Lung (tissue), 12 donors: Measurements from ENCODE around the gene ORC4. TPM values are rescaled to one million over a fixed set of nuclear protein-coding genes. Genes with fewer than 3 reads are reported as not detected.
A peak's percentile ranks its signal among the peaks of the same experiment; 100 is the strongest.

Experiments used
- ATAC-seq: fragments of 200-7000 bp; cut with Tn5 transposase; one replicate; pipeline ENCODE4 v1.9.1; 2020; ENCODE audit warnings: moderate number of reproducible peaks; ENCODE audit not compliant: insufficient read depth, low FRiP score
- DNase-seq, 3 donors: peaks; one replicate each; pipeline ENCODE4 v3.0.0-alpha.2; 2013 to 2017
- H3K27ac ChIP-seq, 2 donors: one replicate each; pipeline ENCODE4 v1.5.1; 2013; ENCODE audit warnings: mild to moderate bottlenecking in 2 of 2, moderate library complexity in 2 of 2, control low read depth in 1 of 2, inconsistent platforms in 1 of 2, low read depth in 1 of 2, low read length in 1 of 2
- H3K27me3 ChIP-seq, 3 donors: one replicate each; pipeline ENCODE4 v1.5.1; 2013; ENCODE audit warnings: low read length in 2 of 3; ENCODE audit not compliant: control insufficient read depth in 3 of 3, insufficient read depth in 3 of 3
- H3K36me3 ChIP-seq, 4 donors: one replicate each; pipeline ENCODE4 v1.5.1; 2013; ENCODE audit warnings: low read length in 4 of 4, mild to moderate bottlenecking in 1 of 4, moderate library complexity in 1 of 4; ENCODE audit not compliant: control insufficient read depth in 4 of 4, insufficient read depth in 4 of 4
- H3K4me1 ChIP-seq, 5 donors: one replicate each; pipeline ENCODE4 v1.5.1; 2013; ENCODE audit warnings: low read length in 5 of 5, mild to moderate bottlenecking in 2 of 5, moderate library complexity in 1 of 5; ENCODE audit not compliant: control insufficient read depth in 5 of 5, insufficient read depth in 5 of 5
- H3K4me3 ChIP-seq: one replicate; pipeline ENCODE4 v1.5.1; 2013; ENCODE audit warnings: mild to moderate bottlenecking, control low read depth, moderate library complexity
- H3K9ac ChIP-seq, 2 donors: one replicate each; pipeline ENCODE4 v1.5.1; 2013; ENCODE audit warnings: low read length in 2 of 2, control low read depth in 1 of 2; ENCODE audit not compliant: insufficient read depth in 1 of 2
- H3K9me3 ChIP-seq, 4 donors: one replicate each; pipeline ENCODE4 v1.5.1; 2013; ENCODE audit warnings: low read length in 3 of 4, mild to moderate bottlenecking in 1 of 4, moderate library complexity in 1 of 4; ENCODE audit not compliant: control insufficient read depth in 4 of 4, insufficient read depth in 3 of 4
- WGBS, 2 donors: extraction: QIAGEN DNeasy Blood & Tissue Kit; methylation state at CpG; one replicate each; pipeline ENCODE4 v1.1.7; 2013; 5-methylcytosine and 5-hydroxymethylcytosine counted together
- polyA plus RNA-seq, 2 donors: library from polyadenylated mRNA; stranded (reverse); fragments of 200-250 nt; gene quantifications; one replicate each; pipeline ENCODE4 v1.2.1, GENCODE V29; 2013
- total RNA-seq, 2 donors: library from RNA; depleted of rRNA in 1 of 2; stranded (reverse); fragments of >200 nt in 1 of 2; gene quantifications; one replicate each; pipeline ENCODE4 v1.2.1, GENCODE V29; 2014 to 2021
- TF ChIP-seq, protein P1 (sequence below): IDR thresholded peaks from 2 replicates; pipeline ENCODE4 v1.5.1; 2012; ENCODE audit warnings: mild to moderate bottlenecking; ENCODE audit errors: control extremely low read depth, extremely low read depth
- donor health status: control.
- donor health status: control.
- donor health status: Bipolar disorder and iron deficiency.
- donor health status: healthy.
- donor health status: DM: yes; HTN: yes; CAD: no.

The ORC4 gene
- total and polyA plus RNA-seq, 4 donors, result 10.4 to 121 (median 23.2) TPM

DNA sequence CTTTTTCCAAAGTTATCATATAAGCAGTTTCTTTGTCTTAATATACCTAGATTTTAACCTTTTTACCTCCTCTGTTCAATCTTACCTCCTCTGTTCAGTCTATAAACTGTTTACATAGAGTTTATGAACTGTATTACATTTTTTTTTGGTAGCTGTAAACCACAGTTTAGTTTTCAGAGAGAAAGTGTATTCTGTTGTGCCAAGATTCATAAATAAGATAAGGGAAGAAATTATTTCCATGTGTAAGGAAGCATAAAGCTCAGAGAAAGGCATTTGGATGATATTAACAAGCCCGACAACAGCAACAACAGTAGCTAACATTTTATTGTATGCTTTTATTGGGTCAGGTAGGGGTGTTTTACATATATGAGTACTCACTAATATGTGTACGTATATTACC lies 104.5 kb downstream of the ORC4 start:
- Histone ChIP-seq H3K9me3 (no peaks in the 10 kb centered on the region), H3K27ac (no peak overlapping the region), H3K9ac (no peak overlapping the region), H3K27me3 (no peaks in the 10 kb centered on the region), H3K4me3 (no peak overlapping the region), H3K36me3 (peaks cover 0 to 29% (median 6%) of the 10 kb centered on the region in 4 donors), H3K4me1 (peaks cover 0 to 23% (median 0%) of the 10 kb centered on the region in 5 donors)
- no peak for ATAC-seq
- 96% methylated on average over 2 of the region's 2 CpGs for WGBS, 2 donors
- DNase-seq, result peak in 1 of 3 donors; percentile 16
- TF ChIP-seq, protein P1, sequence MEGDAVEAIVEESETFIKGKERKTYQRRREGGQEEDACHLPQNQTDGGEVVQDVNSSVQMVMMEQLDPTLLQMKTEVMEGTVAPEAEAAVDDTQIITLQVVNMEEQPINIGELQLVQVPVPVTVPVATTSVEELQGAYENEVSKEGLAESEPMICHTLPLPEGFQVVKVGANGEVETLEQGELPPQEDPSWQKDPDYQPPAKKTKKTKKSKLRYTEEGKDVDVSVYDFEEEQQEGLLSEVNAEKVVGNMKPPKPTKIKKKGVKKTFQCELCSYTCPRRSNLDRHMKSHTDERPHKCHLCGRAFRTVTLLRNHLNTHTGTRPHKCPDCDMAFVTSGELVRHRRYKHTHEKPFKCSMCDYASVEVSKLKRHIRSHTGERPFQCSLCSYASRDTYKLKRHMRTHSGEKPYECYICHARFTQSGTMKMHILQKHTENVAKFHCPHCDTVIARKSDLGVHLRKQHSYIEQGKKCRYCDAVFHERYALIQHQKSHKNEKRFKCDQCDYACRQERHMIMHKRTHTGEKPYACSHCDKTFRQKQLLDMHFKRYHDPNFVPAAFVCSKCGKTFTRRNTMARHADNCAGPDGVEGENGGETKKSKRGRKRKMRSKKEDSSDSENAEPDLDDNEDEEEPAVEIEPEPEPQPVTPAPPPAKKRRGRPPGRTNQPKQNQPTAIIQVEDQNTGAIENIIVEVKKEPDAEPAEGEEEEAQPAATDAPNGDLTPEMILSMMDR, result no peak

- no peak overlapping the region for H3K9ac ChIP-seq
- H3K9me3 ChIP-seq, result no peaks in the 10 kb centered on the region
- DNase-seq, result peak in 2 of 3 donors; percentile 71 to 75
- no peak overlapping the region for H3K4me3 ChIP-seq
- peaks cover 0 to 27% (median 0%) of the 10 kb centered on the region in 5 donors for H3K4me1 ChIP-seq
- TF ChIP-seq, protein P1, result no peak
- peaks cover 0 to 21% (median 3%) of the 10 kb centered on the region in 4 donors for H3K36me3 ChIP-seq
- ATAC-seq, result no peak
- WGBS, 2 donors, result 20 to 33% methylated on average over 3 of the region's 3 CpGs
- no peaks in the 10 kb centered on the region for H3K27me3 ChIP-seq
- H3K27ac ChIP-seq, result no peak overlapping the region
Measured at GRCh38 chr2:147913701-147914480, 106.6 kb downstream of the ORC4 start.

GRCh38 chr2:147910990-147911473 lies 109.5 kb downstream of the ORC4 start:
- Histone ChIP-seq H3K36me3 (peaks cover 0 to 12% (median 3%) of the 10 kb centered on the region in 4 donors), H3K9ac (no peak overlapping the region), H3K9me3 (no peaks in the 10 kb centered on the region), H3K4me3 (no peak overlapping the region), H3K27me3 (no peaks in the 10 kb centered on the region), H3K27ac (no peak overlapping the region), H3K4me1 (peaks cover 0 to 22% (median 0%) of the 10 kb centered on the region in 5 donors)
- ATAC-seq, result no peak
- DNase-seq, result peak; percentile 29 to 91 (median 88)
- WGBS, 2 donors, result 0 to 1% methylated on average over 2 of the region's 2 CpGs
- TF ChIP-seq, protein P1, result peak; percentile 67
